IPS-20b (cell line): ENCODE results near the gene VPS8.

ENCODE experiments used
- H3K27ac ChIP-seq: one replicate; pipeline ENCODE4 v1.5.1; 2013; ENCODE audit warnings: low read length
- H3K27me3 ChIP-seq: 2 replicates; pipeline ENCODE4 v1.6.1; 2013; ENCODE audit warnings: mild to moderate bottlenecking, low read length, inconsistent platforms; ENCODE audit not compliant: insufficient read depth
- H3K36me3 ChIP-seq: 2 replicates; pipeline ENCODE4 v1.6.1; 2013; ENCODE audit warnings: low read depth, mild to moderate bottlenecking, inconsistent platforms, low read length, moderate library complexity; ENCODE audit not compliant: insufficient read depth
- H3K4me1 ChIP-seq: 2 replicates; pipeline ENCODE4 v1.6.1; 2013; ENCODE audit warnings: mild to moderate bottlenecking, control low read depth, inconsistent platforms, low read length, moderate library complexity; ENCODE audit not compliant: insufficient read depth
- H3K4me3 ChIP-seq: 2 replicates; pipeline ENCODE4 v1.5.1; 2013; ENCODE audit warnings: mild to moderate bottlenecking, low read length, inconsistent platforms
- H3K9ac ChIP-seq: 2 replicates; pipeline ENCODE4 v1.6.1; 2013; ENCODE audit warnings: low read depth, mild to moderate bottlenecking, inconsistent platforms, low read length, moderate library complexity
- H3K9me3 ChIP-seq: 2 replicates; pipeline ENCODE4 v1.6.1; 2013; ENCODE audit warnings: mild to moderate bottlenecking, low read depth, low read length, inconsistent platforms; ENCODE audit not compliant: insufficient read depth

VPS8 gene

GRCh38 chr3:185084901-185085300 is 272.9 kb downstream of the VPS8 start:
- H3K9ac ChIP-seq = no peak overlapping the region
- no peaks in the 10 kb centered on the region for H3K9me3 ChIP-seq
- H3K4me1 ChIP-seq = peaks cover 3% of the 10 kb centered on the region; the same call in 1 of the 2 replicates
- H3K36me3 ChIP-seq = no peaks in the 10 kb centered on the region
- H3K4me3 ChIP-seq = no peak overlapping the region
- no peak overlapping the region for H3K27ac ChIP-seq
- H3K27me3 ChIP-seq = no peaks in the 10 kb centered on the region

GRCh38 chr3:185087419-185087818 is 275.5 kb downstream of the VPS8 start:
- H3K27me3 ChIP-seq = no peaks in the 10 kb centered on the region
- H3K27ac ChIP-seq = no peak overlapping the region
- H3K4me3 ChIP-seq = no peak overlapping the region
- H3K9ac ChIP-seq = no peak overlapping the region
- peaks cover 3% of the 10 kb centered on the region; the same call in 1 of the 2 replicates for H3K4me1 ChIP-seq
- no peaks in the 10 kb centered on the region for H3K9me3 ChIP-seq
- H3K36me3 ChIP-seq = no peaks in the 10 kb centered on the region

GRCh38 chr3:185089343-185089742 is 277.4 kb downstream of the VPS8 start:
- H3K36me3 ChIP-seq = no peaks in the 10 kb centered on the region
- H3K4me3 ChIP-seq = no peak overlapping the region
- H3K27me3 ChIP-seq = no peaks in the 10 kb centered on the region
- peaks cover 3% of the 10 kb centered on the region; the same call in 1 of the 2 replicates for H3K4me1 ChIP-seq
- H3K9ac ChIP-seq = no peak overlapping the region
- no peak overlapping the region for H3K27ac ChIP-seq
- no peaks in the 10 kb centered on the region for H3K9me3 ChIP-seq

- Histone ChIP-seq H3K27me3 (no peaks in the 10 kb centered on the region), H3K9ac (no peak overlapping the region), H3K27ac (no peak overlapping the region), H3K36me3 (no peaks in the 10 kb centered on the region), H3K4me3 (no peak overlapping the region), H3K4me1 (peaks cover 3% of the 10 kb centered on the region; the same call in 1 of the 2 replicates), H3K9me3 (no peaks in the 10 kb centered on the region)
These were observed 277.8 kb downstream of the VPS8 start for GRCh38 chr3:185089751-185090150.

- Histone ChIP-seq H3K4me1 (no peaks in the 10 kb centered on the region; the same call in 1 of the 2 replicates), H3K36me3 (no peaks in the 10 kb centered on the region), H3K27ac (no peak overlapping the region), H3K27me3 (no peaks in the 10 kb centered on the region), H3K9ac (no peak overlapping the region), H3K4me3 (no peak overlapping the region), H3K9me3 (no peaks in the 10 kb centered on the region)
These were observed 278.8 kb downstream of the VPS8 start for GRCh38 chr3:185090811-185091210.

- Histone ChIP-seq H3K9me3 (no peaks in the 10 kb centered on the region), H3K9ac (no peak overlapping the region), H3K4me3 (no peak overlapping the region), H3K27ac (no peak overlapping the region), H3K4me1 (no peaks in the 10 kb centered on the region; the same call in 1 of the 2 replicates), H3K27me3 (no peaks in the 10 kb centered on the region), H3K36me3 (no peaks in the 10 kb centered on the region)
These were observed 281.1 kb downstream of the VPS8 start for GRCh38 chr3:185093116-185093515.

- Histone ChIP-seq H3K4me1 (no peaks in the 10 kb centered on the region; the same call in 1 of the 2 replicates), H3K36me3 (no peaks in the 10 kb centered on the region), H3K27ac (no peak overlapping the region), H3K27me3 (no peaks in the 10 kb centered on the region), H3K9me3 (no peaks in the 10 kb centered on the region), H3K9ac (no peak overlapping the region), H3K4me3 (no peak overlapping the region)
These were observed 282.7 kb downstream of the VPS8 start for GRCh38 chr3:185094697-185095096.
